HepG2 (cell line): ENCODE results near the gene TIRAP. TPM values are rescaled to one million over a fixed set of nuclear protein-coding genes. Genes with fewer than 3 reads are reported as not detected.

Experiments
- ATAC-seq: fragments of 200-7000 bp; cut with Tn5 transposase; 3 replicates; pipeline ENCODE4 v1.9.1; 2020; ENCODE audit warnings: mild to moderate bottlenecking, moderate library complexity
- BruUV-seq: library from RNA; stranded (reverse); fragments of 400-500 nt; replicated peaks from 2 replicates; lab custom pipeline; 2021; lab: Mats Ljungman, UMichigan
- CTCF ChIA-PET: fragments of 300-600 bp; formaldehyde crosslinking; extraction: SDS; loops from one replicate; lab custom pipeline; 2021; ENCODE audit warnings: low total read pairs, inconsistent platforms, low intra/inter-chr PET ratio; lab: Yijun Ruan, JAX
- POLR2A ChIA-PET: fragments of 350-600 bp; sonication (Branson Sonifier 250); formaldehyde crosslinking; loops from one replicate; lab custom pipeline; 2020; ENCODE audit warnings: antibody characterized with exemption, inconsistent platforms; lab: Yijun Ruan, JAX
- DNase-seq: peaks from one replicate; pipeline ENCODE4 v3.0.0-alpha.2; 2015; ENCODE audit warnings: low spot score
- FAIRE-seq: peaks from 3 replicates; lab custom pipeline; 2011; peaks lifted over from hg19 to GRCh38; lab: Jason Lieb, UNC
- H2AFZ ChIP-seq: one replicate; pipeline ENCODE4 v1.6.1; 2011; ENCODE audit warnings: low read length, inconsistent platforms
- H3K27ac ChIP-seq: fragments of 300-600 bp; 3 replicates; pipeline ENCODE4 v1.8.0; 2011; ENCODE audit warnings: mixed run types, mild to moderate bottlenecking, mixed read lengths, low read length, inconsistent platforms; ENCODE audit not compliant: insufficient read depth; ENCODE audit errors: extremely low read length
- H3K27me3 ChIP-seq, 2 experiments: fragments of 200-600 bp in 1 of 2; 2 replicates in 1 of 2; 3 replicates in 1 of 2; pipeline versions ENCODE4 v1.6.0 to v1.8.0; 2011; ENCODE audit warnings: low read length in 2 of 2, mild to moderate bottlenecking in 2 of 2, moderate library complexity in 2 of 2, inconsistent platforms in 1 of 2; ENCODE audit not compliant: insufficient read depth in 2 of 2, control insufficient read depth in 1 of 2
- H3K36me3 ChIP-seq, 2 experiments: fragments of 200-600 bp in 1 of 2; replicated peaks in 1 of 2; 2 replicates in 1 of 2; 3 replicates in 1 of 2; pipeline versions ENCODE4 v1.5.1 to v1.8.0; 2011; ENCODE audit warnings: low read length in 2 of 2, inconsistent platforms in 1 of 2; ENCODE audit not compliant: insufficient read depth in 2 of 2, control insufficient read depth in 1 of 2
- H3K4me1 ChIP-seq: 2 replicates; pipeline ENCODE4 v1.5.1; 2012; ENCODE audit warnings: low read length, inconsistent platforms; ENCODE audit not compliant: insufficient read depth
- H3K4me2 ChIP-seq: 2 replicates; pipeline ENCODE4 v1.6.0; 2011; ENCODE audit warnings: low read depth, low read length, inconsistent platforms
- H3K4me3 ChIP-seq, 3 experiments: fragments of 200-600 bp in 1 of 3; sonication (generic), shearing (Covaris generic) in 1 of 3; replicated peaks in 1 of 3; 2 replicates each; pipeline ENCODE4 v1.5.1; 2011 to 2016; ENCODE audit warnings: low read length in 3 of 3, inconsistent platforms in 2 of 3, low read depth in 2 of 3, mild to moderate bottlenecking in 2 of 3, control low read depth in 1 of 3, mixed read lengths in 1 of 3; ENCODE audit not compliant: insufficient read depth in 1 of 3
- H3K79me2 ChIP-seq: one replicate; pipeline ENCODE4 v1.6.1; 2011; ENCODE audit warnings: low read length, inconsistent platforms; ENCODE audit not compliant: insufficient read depth
- H3K9ac ChIP-seq: 2 replicates; pipeline ENCODE4 v1.6.0; 2011; ENCODE audit warnings: mild to moderate bottlenecking, low read depth, low read length, inconsistent platforms; ENCODE audit not compliant: insufficient read depth
- H3K9me3 ChIP-seq: 2 replicates; pipeline ENCODE4 v1.5.1; 2012; ENCODE audit warnings: mild to moderate bottlenecking, low read length
- H4K20me1 ChIP-seq: 2 replicates; pipeline ENCODE4 v1.6.0; 2011; ENCODE audit warnings: inconsistent platforms, mild to moderate bottlenecking, low read length, moderate library complexity; ENCODE audit not compliant: insufficient read depth
- AGO2 ChIP-seq: fragments of 200-400 bp; formaldehyde crosslinking; optimal IDR thresholded peaks from 2 replicates; pipeline ENCODE3; 2017; ENCODE audit warnings: mild to moderate bottlenecking, low read depth, low read length, moderate library complexity
- HIVEP1 ChIP-seq: sonication (generic); formaldehyde crosslinking; IDR thresholded peaks from 2 replicates; pipeline ENCODE4 v1.4.0; 2020; ENCODE audit warnings: mild to moderate bottlenecking, missing genetic modification reagents
- WGBS: methylation state at CpG from one replicate; pipeline ENCODE4 v1.1.6; 2017; ENCODE audit warnings: low lambda C conversion rate; 5-methylcytosine and 5-hydroxymethylcytosine counted together
- in situ Hi-C: cut with HindIII; loops from 2 replicates; pipeline ENCODE4 v1.10.0; 2017; ENCODE audit warnings: low pct_unique_long_range_greater_than_20kb; ENCODE audit not compliant: extremely low pct_ligation_motif_present
- intact Hi-C: fragments of 100-400 bp; cut with micrococcal nuclease; formaldehyde crosslinking; loops from one replicate; pipeline ENCODE4 v1.10.0; 2022; ENCODE audit not compliant: unreplicated experiment
- polyA plus RNA-seq, 8 experiments: library from polyadenylated mRNA; depleted of rRNA in 3 of 8; stranded (reverse) in 7 of 8; unstranded in 1 of 8; fragments of >200 nt; fragmentation: Illumina TruSeq in 4 of 8; extraction: Trizol in 4 of 8; gene quantifications; 2 replicates each; pipeline versions ENCODE4 v1.2.1 to v1.2.3, GENCODE V29; 2011 to 2016; ENCODE audit warnings: low read depth in 4 of 8, missing spikeins in 1 of 8, mixed read lengths in 1 of 8; ENCODE audit not compliant: insufficient read depth in 1 of 8
- small RNA-seq, 3 experiments: library from RNA; depleted of rRNA; stranded (forward); fragments of <200 nt; gene quantifications; one replicate each; pipeline ENCODE3, GENCODE V24; 2012; ENCODE audit warnings: low read depth in 2 of 3, low replicate concordance in 1 of 3; ENCODE audit not compliant: insufficient read length in 3 of 3, insufficient read depth in 2 of 3
- total RNA-seq, 5 experiments: library from RNA; depleted of rRNA; stranded (reverse); fragments of >200 nt; fragmentation: Illumina TruSeq; extraction: Trizol; gene quantifications; 2 replicates each; pipeline ENCODE4 v1.2.3, GENCODE V29; 2016; ENCODE audit warnings: low read depth in 1 of 5

The TIRAP gene
- total and polyA plus RNA-seq, 2 of the 13 experiments (the other 11 are each of a cell fraction or from before 2014, with no cell fraction given): 5.4 to 5.7 TPM

- Histone ChIP-seq H4K20me1 (no peaks in the 10 kb centered on the region), H3K4me1 (peaks cover 7% of the 10 kb centered on the region), H3K36me3 (peaks cover 15 to 36% of the 10 kb centered on the region in 2 experiments; a peak in 4 of 5 replicates), H3K27ac (no peak overlapping the region), H3K4me2 (no peak overlapping the region), H3K27me3 (no peaks in the 10 kb centered on the region), H3K4me3 (no peak overlapping the region), H3K79me2 (no peaks in the 10 kb centered on the region), H2AFZ (no peak overlapping the region), H3K9me3 (no peaks in the 10 kb centered on the region), H3K9ac (no peak overlapping the region)
- no TSS peak for BruUV-seq
- DNase-seq (no peak), ATAC-seq (no peak), FAIRE-seq (no peak)
- 95% methylated on average over 16 of the region's 16 CpGs for WGBS
- ChIA-PET POLR2A (interaction anchor here (0.7 kb wide), 1 partner anchor 10 kb away, joined by 5 read pairs; no protein-coding TSS in a partner anchor), CTCF (no interaction called here)
- intact Hi-C loops (no loop called here), in situ Hi-C loops (no loop called here)
- TF ChIP-seq AGO2 (peak; percentile 25), HIVEP1 (CRISPR knock-in tag) (no peak)
Observed at GRCh38 chr11:126343051-126343450, 60.2 kb downstream of the TIRAP start.

Small RNAs within 50 kb of the gene (small RNA-seq; reads per million reads assigned to genes)
- 0 reads per million in 3 experiments for gene RN7SL351P

Other genes with a start within 250 kb of the TIRAP start
- gene CDON, start 220.2 kb upstream of the TIRAP start, total RNA-seq (2016; rRNA removed; fragmentation: Illumina TruSeq; extraction: Trizol): 8.4 and 12.8 TPM in 2 replicates
- gene CDON, start 220.2 kb upstream of the TIRAP start, polyA plus RNA-seq (2011; rRNA removed): 7.4 and 9.6 TPM in 2 replicates
- 45.0 and 45.6 TPM in 2 replicates for gene RPUSD4, start 71.4 kb upstream of the TIRAP start, total RNA-seq (2016; rRNA removed; fragmentation: Illumina TruSeq; extraction: Trizol)
- 51.6 and 52.9 TPM in 2 replicates for gene RPUSD4, start 71.4 kb upstream of the TIRAP start, polyA plus RNA-seq (2011; rRNA removed)
- 25.7 and 30.9 TPM in 2 replicates for gene FAM118B, start 71.3 kb upstream of the TIRAP start, total RNA-seq (2016; rRNA removed; fragmentation: Illumina TruSeq; extraction: Trizol)
- 10.2 and 10.4 TPM in 2 replicates for gene FAM118B, start 71.3 kb upstream of the TIRAP start, polyA plus RNA-seq (2011; rRNA removed)
- 16.4 and 27.7 TPM in 2 replicates for gene SRPRA, start 14.2 kb upstream of the TIRAP start, total RNA-seq (2016; rRNA removed; fragmentation: Illumina TruSeq; extraction: Trizol)
- 64.6 and 67.6 TPM in 2 replicates for gene SRPRA, start 14.2 kb upstream of the TIRAP start, polyA plus RNA-seq (2011; rRNA removed)
- gene FOXRED1, start 13.9 kb upstream of the TIRAP start, total RNA-seq (2016; rRNA removed; fragmentation: Illumina TruSeq; extraction: Trizol): 42.9 and 50.2 TPM in 2 replicates
- gene FOXRED1, start 13.9 kb upstream of the TIRAP start, polyA plus RNA-seq (2011; rRNA removed): 24.7 and 29.6 TPM in 2 replicates
- 21.9 and 24.1 TPM in 2 replicates for gene DCPS, start 21.0 kb downstream of the TIRAP start, total RNA-seq (2016; rRNA removed; fragmentation: Illumina TruSeq; extraction: Trizol)
- gene DCPS, start 21.0 kb downstream of the TIRAP start, polyA plus RNA-seq (2011; rRNA removed): 20.7 and 22.5 TPM in 2 replicates
- 7.4 and 13.3 TPM in 2 replicates for gene ST3GAL4, start 72.6 kb downstream of the TIRAP start, total RNA-seq (2016; rRNA removed; fragmentation: Illumina TruSeq; extraction: Trizol)
- 9.1 and 12.5 TPM in 2 replicates for gene ST3GAL4, start 72.6 kb downstream of the TIRAP start, polyA plus RNA-seq (2011; rRNA removed)